HepG2 (cell line): ENCODE measurements around the gene CHEK2. TPM values are rescaled to one million over a fixed set of nuclear protein-coding genes. Genes with fewer than 3 reads are reported as not detected.

ENCODE experiments used
- ARNTL ChIP-seq: sonication (generic); formaldehyde crosslinking; IDR thresholded peaks from 2 replicates; pipeline ENCODE4 v1.4.0; 2020; ENCODE audit warnings: mild to moderate bottlenecking, missing genetic modification reagents
- ATF4 ChIP-seq, 2 experiments: fragments of 450-650 bp in 1 of 2; sonication (generic) in 1 of 2; formaldehyde crosslinking; IDR thresholded peaks; 2 replicates each; pipeline versions ENCODE4 v1.5.0 to v1.8.0; 2020 to 2022; ENCODE audit warnings: mild to moderate bottlenecking in 1 of 2, missing genetic modification reagents in 1 of 2
- FOSL2 ChIP-seq: sonication (generic); formaldehyde crosslinking; IDR thresholded peaks from 2 replicates; pipeline ENCODE4 v1.4.0; 2020; ENCODE audit warnings: missing genetic modification reagents
- FOXP4 ChIP-seq: sonication (generic); formaldehyde crosslinking; IDR thresholded peaks from 2 replicates; pipeline ENCODE4 v1.4.0; 2020; ENCODE audit warnings: missing genetic modification reagents
- GATAD2A ChIP-seq: IDR thresholded peaks from 2 replicates; pipeline ENCODE4 v1.6.1; 2016
- KLF6 ChIP-seq: IDR thresholded peaks from 2 replicates; pipeline ENCODE4 v1.8.0; 2016; ENCODE audit warnings: missing biosample characterization, missing genetic modification reagents
- MAFK ChIP-seq, 2 experiments: IDR thresholded peaks in 1 of 2; conservative IDR thresholded peaks in 1 of 2; 2 replicates each; pipeline ENCODE4 v1.6.1; 2011; ENCODE audit warnings: improper control_type of control experiment in 2 of 2, low read length in 2 of 2
- NR2F2 ChIP-seq: IDR thresholded peaks from 2 replicates; pipeline ENCODE4 v1.6.1; 2012; ENCODE audit warnings: low read depth, inconsistent platforms, borderline replicate concordance
- PITX1 ChIP-seq: sonication (generic); formaldehyde crosslinking; IDR thresholded peaks from 2 replicates; pipeline ENCODE4 v1.5.1; 2020; ENCODE audit warnings: mild to moderate bottlenecking, missing genetic modification reagents
- PRDM15 ChIP-seq: sonication (generic); formaldehyde crosslinking; IDR thresholded peaks from 2 replicates; pipeline ENCODE4 v1.4.0; 2020; ENCODE audit warnings: missing genetic modification reagents
- RXRB ChIP-seq: IDR thresholded peaks from 2 replicates; pipeline ENCODE4 v1.6.1; 2016; ENCODE audit warnings: borderline replicate concordance, missing genetic modification reagents, missing compliant biosample characterization
- THAP9 ChIP-seq: sonication (generic); formaldehyde crosslinking; IDR thresholded peaks from 2 replicates; pipeline ENCODE4; 2020; ENCODE audit warnings: missing genetic modification reagents, mild to moderate bottlenecking, borderline replicate concordance
- ZBTB21 ChIP-seq: sonication (generic); formaldehyde crosslinking; IDR thresholded peaks from 2 replicates; pipeline ENCODE4 v1.4.0; 2020; ENCODE audit warnings: missing genetic modification reagents
- ZFP36L2 ChIP-seq: sonication (generic); formaldehyde crosslinking; IDR thresholded peaks from 2 replicates; pipeline ENCODE4 v1.4.0; 2020; ENCODE audit warnings: missing genetic modification reagents
- ZNF12 ChIP-seq: sonication (generic); formaldehyde crosslinking; IDR thresholded peaks from 2 replicates; pipeline ENCODE4 v1.5.0; 2020; ENCODE audit warnings: missing genetic modification reagents
- ZNF580 ChIP-seq: IDR thresholded peaks from 2 replicates; pipeline ENCODE4 v1.6.1; 2016; ENCODE audit warnings: low read depth, borderline replicate concordance
- ZNF776 ChIP-seq: sonication (generic); formaldehyde crosslinking; IDR thresholded peaks from 2 replicates; pipeline ENCODE4 v1.4.0; 2020; ENCODE audit warnings: mild to moderate bottlenecking, missing genetic modification reagents
- polyA plus RNA-seq, 8 experiments: library from polyadenylated mRNA; depleted of rRNA in 3 of 8; stranded (reverse) in 7 of 8; unstranded in 1 of 8; fragments of >200 nt; fragmentation: Illumina TruSeq in 4 of 8; extraction: Trizol in 4 of 8; gene quantifications; 2 replicates each; pipeline versions ENCODE4 v1.2.1 to v1.2.3, GENCODE V29; 2011 to 2016; ENCODE audit warnings: low read depth in 4 of 8, missing spikeins in 1 of 8, mixed read lengths in 1 of 8; ENCODE audit not compliant: insufficient read depth in 1 of 8
- total RNA-seq, 5 experiments: library from RNA; depleted of rRNA; stranded (reverse); fragments of >200 nt; fragmentation: Illumina TruSeq; extraction: Trizol; gene quantifications; 2 replicates each; pipeline ENCODE4 v1.2.3, GENCODE V29; 2016; ENCODE audit warnings: low read depth in 1 of 5

Gene CHEK2
- total and polyA plus RNA-seq, 2 of the 13 experiments (the other 11 are each of a cell fraction or from before 2014, with no cell fraction given) = 27.0 to 40.5 TPM

- TF ChIP-seq ZNF580 (CRISPR knock-in tag) (0 out of 2 replicates have a peak, but pooled peaks have one; percentile 24), ARNTL (CRISPR knock-in tag) (0 out of 2 replicates have a peak, but pooled peaks have one; percentile 51), PRDM15 (peak; percentile 52; the same call in 1 of the 2 replicates), GATAD2A (CRISPR knock-in tag) (peak; percentile 88), FOXP4 (CRISPR knock-in tag) (peak; percentile 78), ZFP36L2 (CRISPR knock-in tag) (no peak), THAP9 (no peak), FOSL2 (CRISPR knock-in tag) (peak; percentile 75), ZNF776 (no peak), NR2F2 (peak; percentile 38; the same call in 1 of the 2 replicates), ZNF12 (CRISPR knock-in tag) (0 out of 2 replicates have a peak, but pooled peaks have one; percentile 2), ATF4 (CRISPR knock-in tag; IDR thresholded peaks at IDR 0.05) (peak in 1 of 2 experiments; percentile 74; a peak in 2 of 4 replicates), RXRB (CRISPR knock-in tag) (0 out of 2 replicates have a peak, but pooled peaks have one; percentile 25), ZBTB21 (0 out of 2 replicates have a peak, but pooled peaks have one; percentile 34), PITX1 (CRISPR knock-in tag) (peak; percentile 64), KLF6 (CRISPR knock-in tag) (0 out of 2 replicates have a peak, but pooled peaks have one; percentile 33), MAFK (conservative IDR thresholded peaks at IDR 0.05 in 1 of 2, IDR thresholded peaks at IDR 0.05 in 1 of 2; ENCODE audit: low read length in 2 of 2) (peak; percentile 40 to 41; a peak in 3 of 4 replicates)
Measured at GRCh38 chr22:28711820-28712777, 29.5 kb downstream of the CHEK2 start (continued).
